HG03159 (cell line): Measurements from ENCODE around the gene CXCR6.
A peak's percentile ranks its signal among the peaks of the same experiment; 100 is the strongest.

Experiments
- ATAC-seq: cut with Tn5 transposase; IDR thresholded peaks from one replicate; pipeline ENCODE4 v1.9.1; 2021; ENCODE audit warnings: mild to moderate bottlenecking, moderate library complexity; ENCODE audit not compliant: unreplicated experiment

The CXCR6 gene

GRCh38 chr3:45943207-45943846 lies at the start of gene CXCR6:
Gene CXCR6 (plus strand): TSS chr3:45943464. CDS start chr3:45946482, 3,018 bp downstream.
- ATAC-seq: no peak

- ATAC-seq: no peak
These were observed 49.2 kb upstream of the CXCR6 start for GRCh38 chr3:45894015-45894414.

DNA sequence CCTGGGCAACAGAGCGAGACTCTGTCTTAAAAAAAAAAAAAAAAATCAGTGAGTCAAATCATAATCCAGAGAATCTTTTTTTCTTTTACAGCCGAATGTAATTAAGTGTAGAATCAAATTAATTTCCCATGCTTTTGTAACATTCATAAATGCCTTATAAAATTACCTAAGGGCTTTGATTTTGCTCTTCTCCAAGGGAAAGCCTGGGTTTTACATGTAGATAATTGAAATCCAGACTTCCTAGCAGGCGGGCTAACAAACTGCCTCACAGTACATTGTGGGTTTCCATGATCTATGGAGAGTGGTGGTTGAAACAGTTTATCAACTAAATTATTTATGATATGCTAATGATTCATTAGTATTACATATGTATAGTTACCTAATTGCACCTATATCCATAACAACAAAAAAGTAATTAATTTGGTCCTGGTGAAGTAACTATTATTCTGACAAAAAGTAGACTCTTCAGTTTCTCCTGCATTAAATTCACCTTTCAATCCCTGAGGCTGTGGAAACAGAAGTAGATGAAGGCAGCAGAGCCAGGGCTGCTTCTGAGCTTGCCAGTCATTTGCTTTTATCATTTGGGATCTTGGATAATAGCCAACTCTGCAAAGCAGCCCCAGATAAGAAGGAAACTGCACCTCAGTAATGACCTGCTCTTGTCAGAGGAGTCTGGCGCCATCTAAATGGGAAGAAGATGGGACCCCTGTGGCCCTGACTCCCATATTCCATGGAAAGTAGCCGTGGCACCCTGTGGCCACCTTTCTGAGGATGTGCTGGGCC lies 47.4 kb upstream of the CXCR6 start:
- no peak for ATAC-seq

- no peak for ATAC-seq
These were observed 46.3 kb upstream of the CXCR6 start for GRCh38 chr3:45896956-45897355.

GRCh38 chr3:45904931-45905330 lies 38.3 kb upstream of the CXCR6 start:
- no peak for ATAC-seq

DNA sequence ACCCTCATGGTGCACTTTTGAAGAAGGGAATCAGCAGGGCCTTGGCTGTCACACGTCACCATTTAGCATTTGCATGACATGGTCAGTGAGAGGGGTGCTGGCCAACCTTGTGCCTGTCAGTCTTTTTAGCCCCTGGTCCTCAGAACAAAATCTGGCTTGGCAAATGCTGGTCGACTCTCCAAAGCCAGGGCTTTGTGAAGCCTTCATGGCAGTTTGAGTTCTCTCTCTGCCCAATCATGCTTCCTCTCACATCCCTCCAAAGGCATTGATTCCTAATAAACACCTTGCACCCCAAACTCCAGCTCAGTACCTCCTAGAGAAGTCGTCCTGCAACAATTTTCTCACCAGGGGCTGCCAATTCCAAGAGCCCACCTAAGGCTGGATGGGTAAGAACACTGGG lies 37.5 kb upstream of the CXCR6 start:
- ATAC-seq: no peak

GRCh38 chr3:45906681-45907407 lies 36.4 kb upstream of the CXCR6 start:
- ATAC-seq: no peak

GRCh38 chr3:45907769-45908705 lies 35.2 kb upstream of the CXCR6 start:
- no peak for ATAC-seq

- no peak for ATAC-seq
These were observed 34.5 kb upstream of the CXCR6 start for GRCh38 chr3:45908761-45909160.

- ATAC-seq: no peak
These were observed 33.7 kb upstream of the CXCR6 start for GRCh38 chr3:45909542-45909941.

- no peak for ATAC-seq
These were observed 32.4 kb upstream of the CXCR6 start for GRCh38 chr3:45910892-45911291.

DNA sequence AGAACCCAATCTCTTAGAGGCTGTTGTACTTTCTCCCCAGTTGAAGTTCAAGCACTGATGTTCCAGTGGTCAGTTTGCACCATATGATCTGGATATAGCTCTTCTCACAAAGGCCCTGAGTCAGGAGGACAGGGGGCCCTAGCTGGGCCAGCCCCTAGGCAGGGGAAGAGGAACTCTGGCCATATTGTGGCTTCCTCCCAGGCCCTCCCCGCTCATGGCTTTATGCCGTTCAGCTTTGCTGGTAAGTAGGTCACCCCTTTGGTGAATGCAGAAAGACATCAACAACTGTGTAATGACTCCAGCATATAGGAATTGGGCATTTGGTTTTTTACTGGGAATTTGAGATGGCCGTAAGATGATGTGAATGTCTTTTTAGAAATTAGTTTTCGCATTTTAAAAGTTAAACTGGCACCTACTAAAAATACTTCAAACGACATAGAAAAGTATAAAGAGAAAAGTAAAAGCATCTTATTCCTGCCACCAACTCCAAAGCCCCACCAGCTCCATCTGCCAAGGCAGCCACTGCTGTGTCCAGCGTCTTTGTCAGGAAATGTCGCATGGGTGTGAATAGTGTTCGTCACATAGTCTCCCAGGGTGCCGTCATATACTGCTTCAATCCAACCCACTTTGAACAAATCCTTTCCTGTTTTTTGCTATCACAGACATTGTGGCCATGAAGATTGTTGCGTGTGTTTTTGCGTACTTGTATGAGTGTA lies 31.6 kb upstream of the CXCR6 start:
- no peak for ATAC-seq

GRCh38 chr3:45912435-45912834 lies 30.8 kb upstream of the CXCR6 start:
- no peak for ATAC-seq

DNA sequence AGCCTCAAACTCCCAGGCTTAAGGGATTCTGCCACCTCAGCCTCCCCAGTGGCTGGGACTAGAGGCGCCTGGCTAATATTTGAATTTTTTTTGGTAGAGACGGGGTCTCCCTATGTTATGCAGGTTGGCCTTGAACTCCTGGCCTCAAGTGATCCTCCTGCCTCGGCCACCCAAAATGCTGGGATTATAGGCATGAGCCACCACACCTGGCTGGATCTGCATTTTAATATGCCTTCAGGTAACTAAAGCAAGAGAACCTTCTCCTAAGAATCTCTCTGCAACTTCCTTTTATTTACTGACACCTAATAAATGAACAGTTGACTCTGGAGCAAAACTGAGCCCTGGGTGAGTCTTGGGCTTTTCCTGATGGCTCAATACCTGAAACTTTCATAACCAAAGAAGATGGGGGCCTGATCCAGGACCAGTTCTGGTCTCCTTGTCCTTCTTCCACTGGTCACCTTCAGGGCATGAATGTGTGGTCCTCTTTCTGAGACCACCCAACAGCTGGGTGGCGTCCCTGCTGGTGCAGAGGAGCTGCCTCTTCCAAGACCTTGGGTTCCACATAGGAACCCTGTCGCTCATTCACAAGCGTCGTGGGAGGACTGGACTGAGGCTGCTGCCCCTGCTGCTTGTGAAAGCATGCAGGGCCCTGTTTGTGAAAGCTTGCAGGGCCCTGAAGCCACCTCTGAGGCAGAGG lies 28.8 kb upstream of the CXCR6 start:
- no peak for ATAC-seq

GRCh38 chr3:45915059-45915439 lies 28.2 kb upstream of the CXCR6 start:
- no peak for ATAC-seq

DNA sequence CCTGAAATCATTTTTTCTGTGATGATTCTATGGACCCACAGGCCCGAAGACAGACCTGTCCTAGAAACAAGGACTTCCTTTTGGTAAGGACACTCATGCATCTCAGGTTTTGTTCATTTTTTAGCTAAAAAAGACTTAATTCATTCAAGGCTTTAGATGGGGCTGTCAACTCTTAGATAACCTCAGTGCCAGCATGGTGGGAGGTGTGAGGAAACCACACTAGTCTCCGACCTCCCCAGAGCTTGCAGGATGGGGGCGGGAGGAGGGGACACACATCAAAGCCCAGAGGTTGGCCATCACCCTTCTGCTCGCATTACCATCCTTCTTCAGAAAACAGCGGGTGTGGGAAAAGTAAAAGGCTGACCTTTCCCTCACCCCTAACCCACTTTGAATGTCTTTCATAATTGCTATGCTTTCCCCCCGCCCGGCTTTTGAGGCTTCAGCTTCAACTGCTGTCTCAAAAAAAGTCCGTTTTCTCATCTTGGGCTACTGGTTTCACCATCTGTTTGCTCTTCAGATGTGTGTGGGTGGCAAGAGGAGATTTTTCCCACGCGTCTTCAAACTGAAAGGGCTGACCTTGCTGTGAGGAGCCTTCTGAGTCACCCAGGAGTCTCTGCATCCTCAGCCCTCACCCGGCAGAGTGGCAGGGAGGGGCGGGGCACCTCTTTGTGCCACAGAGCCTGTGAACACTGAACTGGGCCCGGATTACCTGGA lies 27.6 kb upstream of the CXCR6 start:
- peak; percentile 81 for ATAC-seq

DNA sequence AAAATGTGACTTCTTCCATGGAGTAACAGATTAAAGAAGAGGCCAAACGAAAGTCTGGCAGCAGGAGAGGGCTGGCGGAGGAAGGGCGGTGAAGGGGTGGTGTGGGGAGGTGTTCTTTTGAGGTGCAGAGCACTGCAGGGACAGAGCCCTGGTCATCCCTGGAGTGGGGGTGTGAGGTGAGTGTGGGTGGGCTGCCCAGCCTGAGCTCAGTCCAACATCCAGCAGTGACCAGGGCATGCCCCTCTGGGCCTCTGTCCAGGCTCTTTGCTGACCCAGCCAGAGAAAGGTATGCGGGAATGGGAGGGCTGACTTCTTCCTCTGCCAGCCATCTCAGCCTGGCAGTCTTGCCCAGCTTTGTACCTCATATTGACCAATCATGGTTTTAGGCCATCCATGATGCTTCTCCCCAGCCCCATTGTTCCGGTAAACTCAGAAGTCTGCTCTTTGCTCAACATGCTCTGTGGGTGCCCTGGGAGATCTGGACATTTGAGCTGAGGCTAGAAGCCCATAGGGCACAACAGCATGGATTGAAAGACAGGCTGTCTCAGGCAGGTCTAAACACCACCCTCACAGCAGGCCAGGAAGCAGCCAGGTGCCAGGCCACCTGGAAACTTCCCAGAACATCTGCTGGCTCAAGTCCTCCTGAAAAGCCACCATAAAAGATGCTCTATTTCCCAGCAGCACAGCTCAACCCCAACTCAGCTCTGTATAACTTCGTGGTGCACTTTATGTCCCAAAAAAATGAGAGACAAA lies 25.9 kb upstream of the CXCR6 start:
- ATAC-seq: no peak
